ENCODE data around the gene ZNF565. TPM values are rescaled to one million over a fixed set of nuclear protein-coding genes. Genes with fewer than 3 reads are reported as not detected.

The ZNF565 gene
- total RNA-seq, 2 donors from 2014 or later: 3.2 to 4.3 TPM

Other genes starting within 250 kb of the ZNF565 start
- 10 to 100 TPM; 17.6 to 21.4 TPM for gene SDHAF1, start 219.5 kb downstream of the ZNF565 start, total RNA-seq
- gene SYNE4, start 205.9 kb downstream of the ZNF565 start, total RNA-seq: 1 to 10 TPM; 3.0 to 4.5 TPM
- 10 to 100 TPM; 64.5 to 68.1 TPM for gene ALKBH6, start 200.5 kb downstream of the ZNF565 start, total RNA-seq
- gene CLIP3, start 181.8 kb downstream of the ZNF565 start, total RNA-seq: under 1 TPM; 0.76 to 0.78 TPM
- 1 to 10 TPM in 1 of 2 donors, under 1 TPM in 1; 0.47 to 1.7 TPM for gene THAP8, start 160.4 kb downstream of the ZNF565 start, total RNA-seq
- gene WDR62, start 159.8 kb downstream of the ZNF565 start, total RNA-seq: 10 to 100 TPM; 15.0 to 57.1 TPM
- gene OVOL3, start 103.5 kb downstream of the ZNF565 start, total RNA-seq: not detected
- 10 to 100 TPM; 40.7 to 42.4 TPM for gene POLR2I, start 99.8 kb downstream of the ZNF565 start, total RNA-seq
- gene TBCB, start 99.2 kb downstream of the ZNF565 start, total RNA-seq: 100 to 1,000 TPM; 130 to 141 TPM
- gene CAPNS1, start 74.6 kb downstream of the ZNF565 start, total RNA-seq: 100 to 1,000 TPM; 175 to 437 TPM
- gene COX7A1, start 62.2 kb downstream of the ZNF565 start, total RNA-seq: not detected
- gene ZNF146, start 441 bp upstream of the ZNF565 start, total RNA-seq: 10 to 100 TPM; 72.4 to 72.8 TPM
- gene ZFP14, start 164.5 kb upstream of the ZNF565 start, total RNA-seq: 1 to 10 TPM; 2.3 to 5.1 TPM
- 1 to 10 TPM; 3.3 to 5.8 TPM for gene ZFP82, start 204.0 kb upstream of the ZNF565 start, total RNA-seq

Measured in natural killer cell treated with Interleukin-12 subunit alpha and Interleukin-12 subunit beta and Interleukin-15 and Interleukin-18, amount 100 ng/mL, for 72 hours (primary cell).